OCI-LY1 (cell line): ENCODE data around the gene SCTR.

Source experiments
- EZH2 ChIP-seq: fragments of 200-600 bp; sonication (generic), shearing (Covaris generic); IDR thresholded peaks from 2 replicates; pipeline ENCODE4 v1.8.0; 2017; ENCODE audit warnings: borderline replicate concordance, mixed run types, mild to moderate bottlenecking, antibody characterized with exemption, low read length, moderate library complexity, mixed read lengths
- TF ChIP-seq, protein P1 (sequence below): fragments of 200-600 bp; sonication (generic), shearing (Covaris generic); IDR thresholded peaks from 2 replicates; pipeline ENCODE4 v1.5.1; 2017; ENCODE audit warnings: mild to moderate bottlenecking, antibody characterized with exemption, low read length, moderate library complexity, mixed read lengths

- TF ChIP-seq, protein P1, sequence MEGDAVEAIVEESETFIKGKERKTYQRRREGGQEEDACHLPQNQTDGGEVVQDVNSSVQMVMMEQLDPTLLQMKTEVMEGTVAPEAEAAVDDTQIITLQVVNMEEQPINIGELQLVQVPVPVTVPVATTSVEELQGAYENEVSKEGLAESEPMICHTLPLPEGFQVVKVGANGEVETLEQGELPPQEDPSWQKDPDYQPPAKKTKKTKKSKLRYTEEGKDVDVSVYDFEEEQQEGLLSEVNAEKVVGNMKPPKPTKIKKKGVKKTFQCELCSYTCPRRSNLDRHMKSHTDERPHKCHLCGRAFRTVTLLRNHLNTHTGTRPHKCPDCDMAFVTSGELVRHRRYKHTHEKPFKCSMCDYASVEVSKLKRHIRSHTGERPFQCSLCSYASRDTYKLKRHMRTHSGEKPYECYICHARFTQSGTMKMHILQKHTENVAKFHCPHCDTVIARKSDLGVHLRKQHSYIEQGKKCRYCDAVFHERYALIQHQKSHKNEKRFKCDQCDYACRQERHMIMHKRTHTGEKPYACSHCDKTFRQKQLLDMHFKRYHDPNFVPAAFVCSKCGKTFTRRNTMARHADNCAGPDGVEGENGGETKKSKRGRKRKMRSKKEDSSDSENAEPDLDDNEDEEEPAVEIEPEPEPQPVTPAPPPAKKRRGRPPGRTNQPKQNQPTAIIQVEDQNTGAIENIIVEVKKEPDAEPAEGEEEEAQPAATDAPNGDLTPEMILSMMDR, result no peak
- TF ChIP-seq EZH2, result no peak
Measured at GRCh38 chr2:119409506-119409905, 114.8 kb downstream of the SCTR start.
